ENCODE measurements around the gene PARP16. TPM values are rescaled to one million over a fixed set of nuclear protein-coding genes. Genes with fewer than 3 reads are reported as not detected.

PARP16 gene
- total and polyA plus RNA-seq, 9 of the 15 experiments (the other 6 are each of a cell fraction or from before 2014, with no cell fraction given) = 3.0 to 9.9 (median 5.8) TPM

GRCh38 chr15:65303687-65304380 is 17.2 kb upstream of the PARP16 start (continued):
- TF ChIP-seq ETS1 (conservative IDR thresholded peaks at IDR 0.05; ENCODE audit: control insufficient read depth, low read depth, low read length) (no peak), ZNF282 (CRISPR knock-in tag; IDR thresholded peaks at IDR 0.05) (no peak), HINFP (tag; conservative IDR thresholded peaks at IDR 0.05; ENCODE audit: low read depth) (0 out of 2 replicates have a peak, but pooled peaks have one; percentile 33), ZNF263 (CRISPR knock-in tag; IDR thresholded peaks at IDR 0.05; ENCODE audit: borderline replicate concordance) (no peak), RBM17 (IDR thresholded peaks at IDR 0.05; ENCODE audit: borderline replicate concordance, low read depth, low read length) (no peak), MECOM (CRISPR knock-in tag; IDR thresholded peaks at IDR 0.05) (peak; percentile 18), MYC (IDR thresholded peaks at IDR 0.05; ENCODE audit: low read depth, low read length) (peak; percentile 48), MYC (CRISPR knock-in tag; IDR thresholded peaks at IDR 0.05; ENCODE audit: borderline replicate concordance, low read depth) (0 out of 2 replicates have a peak, but pooled peaks have one; percentile 34), ZNF512 (tag; IDR thresholded peaks at IDR 0.05) (no peak)
- TF ChIP-seq, protein P1, sequence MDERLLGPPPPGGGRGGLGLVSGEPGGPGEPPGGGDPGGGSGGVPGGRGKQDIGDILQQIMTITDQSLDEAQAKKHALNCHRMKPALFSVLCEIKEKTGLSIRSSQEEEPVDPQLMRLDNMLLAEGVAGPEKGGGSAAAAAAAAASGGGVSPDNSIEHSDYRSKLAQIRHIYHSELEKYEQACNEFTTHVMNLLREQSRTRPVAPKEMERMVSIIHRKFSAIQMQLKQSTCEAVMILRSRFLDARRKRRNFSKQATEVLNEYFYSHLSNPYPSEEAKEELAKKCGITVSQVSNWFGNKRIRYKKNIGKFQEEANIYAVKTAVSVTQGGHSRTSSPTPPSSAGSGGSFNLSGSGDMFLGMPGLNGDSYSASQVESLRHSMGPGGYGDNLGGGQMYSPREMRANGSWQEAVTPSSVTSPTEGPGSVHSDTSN (CRISPR knock-in tag; IDR thresholded peaks at IDR 0.05; ENCODE audit: low read depth) = no peak
- TF ChIP-seq, protein P1 (tag; conservative IDR thresholded peaks at IDR 0.05; ENCODE audit: low read depth) = no peak
- TF ChIP-seq, protein P2, sequence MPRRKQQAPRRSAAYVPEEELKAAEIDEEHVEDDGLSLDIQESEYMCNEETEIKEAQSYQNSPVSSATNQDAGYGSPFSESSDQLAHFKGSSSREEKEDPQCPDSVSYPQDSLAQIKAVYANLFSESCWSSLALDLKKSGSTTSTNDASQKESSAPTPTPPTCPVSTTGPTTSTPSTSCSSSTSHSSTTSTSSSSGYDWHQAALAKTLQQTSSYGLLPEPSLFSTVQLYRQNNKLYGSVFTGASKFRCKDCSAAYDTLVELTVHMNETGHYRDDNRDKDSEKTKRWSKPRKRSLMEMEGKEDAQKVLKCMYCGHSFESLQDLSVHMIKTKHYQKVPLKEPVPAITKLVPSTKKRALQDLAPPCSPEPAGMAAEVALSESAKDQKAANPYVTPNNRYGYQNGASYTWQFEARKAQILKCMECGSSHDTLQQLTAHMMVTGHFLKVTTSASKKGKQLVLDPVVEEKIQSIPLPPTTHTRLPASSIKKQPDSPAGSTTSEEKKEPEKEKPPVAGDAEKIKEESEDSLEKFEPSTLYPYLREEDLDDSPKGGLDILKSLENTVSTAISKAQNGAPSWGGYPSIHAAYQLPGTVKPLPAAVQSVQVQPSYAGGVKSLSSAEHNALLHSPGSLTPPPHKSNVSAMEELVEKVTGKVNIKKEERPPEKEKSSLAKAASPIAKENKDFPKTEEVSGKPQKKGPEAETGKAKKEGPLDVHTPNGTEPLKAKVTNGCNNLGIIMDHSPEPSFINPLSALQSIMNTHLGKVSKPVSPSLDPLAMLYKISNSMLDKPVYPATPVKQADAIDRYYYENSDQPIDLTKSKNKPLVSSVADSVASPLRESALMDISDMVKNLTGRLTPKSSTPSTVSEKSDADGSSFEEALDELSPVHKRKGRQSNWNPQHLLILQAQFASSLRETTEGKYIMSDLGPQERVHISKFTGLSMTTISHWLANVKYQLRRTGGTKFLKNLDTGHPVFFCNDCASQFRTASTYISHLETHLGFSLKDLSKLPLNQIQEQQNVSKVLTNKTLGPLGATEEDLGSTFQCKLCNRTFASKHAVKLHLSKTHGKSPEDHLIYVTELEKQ (CRISPR knock-in tag; IDR thresholded peaks at IDR 0.05) = 0 out of 2 replicates have a peak, but pooled peaks have one; percentile 33

All from K562 (cell line).